ENCODE results near the gene PXYLP1.
"Not testable (repeated sequence)": the region's sequence is repeated elsewhere in the genome, so short reads cannot be mapped to it uniquely, and the experiment has no call there.

The PXYLP1 gene

DNA sequence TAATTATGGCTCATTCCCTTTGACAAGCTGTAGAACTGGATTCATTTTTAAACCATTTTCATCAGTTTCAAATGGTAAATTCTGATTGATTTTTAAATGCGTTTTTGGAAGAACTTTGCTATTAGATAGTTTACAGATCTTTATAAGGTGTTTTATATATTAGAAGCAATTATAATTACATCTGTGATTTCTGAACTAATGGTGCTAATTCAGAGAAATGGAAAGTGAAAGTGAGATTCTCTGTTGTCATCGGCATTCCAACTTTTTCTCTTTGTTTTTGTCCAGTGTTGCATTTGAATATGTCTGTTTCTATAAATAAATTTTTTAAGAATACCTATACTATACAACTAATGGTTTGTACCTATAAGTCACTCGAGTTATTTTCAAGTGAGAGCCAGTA is 62.7 kb downstream of the PXYLP1 start:
- no peak for DNase-seq (ENCODE audit: low spot score)

DNA sequence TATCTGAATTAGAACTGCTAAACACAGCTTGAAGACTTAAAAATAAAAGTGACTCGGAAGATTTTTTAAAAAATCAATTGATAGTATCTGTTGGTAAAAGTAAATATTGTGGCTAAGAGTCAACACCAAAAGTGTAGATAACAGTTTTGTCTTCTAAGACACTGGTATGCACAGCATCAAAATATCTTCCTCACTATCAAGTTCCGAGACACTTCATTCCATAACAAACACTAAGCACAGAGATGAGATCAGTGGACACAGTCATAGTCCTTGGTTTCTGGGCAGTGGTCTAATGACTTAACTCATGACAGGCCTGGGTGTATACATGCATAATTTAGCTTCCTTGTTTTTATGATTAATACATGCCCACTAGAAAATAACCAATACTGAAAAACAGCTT is 63.2 kb downstream of the PXYLP1 start:
- no peak for DNase-seq (ENCODE audit: low spot score)

DNA sequence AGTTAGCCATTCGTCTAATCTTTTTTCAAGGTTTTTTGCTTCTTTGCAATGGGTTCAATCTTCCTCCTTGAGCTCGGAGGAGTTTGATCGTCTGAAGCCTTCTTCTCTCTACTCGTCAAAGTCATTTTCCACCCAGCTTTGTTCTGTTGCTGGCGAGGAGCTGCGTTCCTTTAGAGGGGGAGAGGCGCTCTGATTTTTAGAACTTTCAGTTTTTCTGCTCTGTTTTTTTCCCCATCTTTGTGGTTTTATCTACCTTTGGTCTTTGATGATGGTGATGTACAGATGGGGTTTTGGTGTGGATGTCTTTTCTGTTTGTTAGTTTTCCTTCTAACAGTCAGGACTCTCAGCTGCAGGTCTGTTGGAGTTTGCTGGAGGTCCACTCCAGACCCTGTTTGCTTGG is 68.8 kb downstream of the PXYLP1 start:
- DNase-seq (ENCODE audit: low spot score), result not testable (repeated sequence)

DNA sequence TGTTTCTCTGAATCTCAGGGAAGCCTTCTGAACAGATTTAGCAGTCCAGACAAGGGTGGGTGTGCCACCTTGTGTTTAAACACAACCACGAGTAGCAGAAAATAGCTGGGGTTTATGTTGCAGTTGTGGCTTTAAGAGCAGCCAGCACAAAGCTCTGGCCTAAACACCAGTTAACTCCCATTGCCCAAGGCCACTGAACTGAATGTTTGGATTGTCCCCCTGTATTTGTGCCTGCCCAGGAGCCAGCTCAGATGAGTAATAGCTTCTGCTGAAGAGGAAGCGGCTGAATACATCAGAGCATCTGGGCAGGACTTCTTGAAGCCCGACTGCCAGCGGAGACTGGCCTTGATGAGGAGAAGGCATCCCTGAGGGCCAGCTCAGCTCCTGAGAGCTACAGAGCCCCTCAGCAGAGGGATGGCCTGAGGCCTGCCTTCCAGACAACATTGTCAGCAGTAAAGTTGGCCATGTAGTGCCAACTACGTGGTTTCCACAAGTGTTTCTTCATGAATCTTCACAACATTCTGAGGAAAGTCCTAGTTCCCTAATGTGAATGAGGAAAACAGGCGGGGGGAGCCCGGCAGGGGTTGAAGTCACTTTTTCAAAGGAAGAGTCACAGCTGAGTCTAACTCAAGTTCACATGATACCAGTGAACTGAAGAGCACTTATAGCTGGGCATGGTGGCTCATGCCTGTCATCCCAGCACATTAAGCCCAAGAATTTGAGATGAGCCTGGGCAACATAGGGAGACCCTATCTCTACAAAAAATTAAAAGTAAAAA is 70.9 kb downstream of the PXYLP1 start:
- DNase-seq (ENCODE audit: low spot score), result no peak

- peak; percentile 82 for DNase-seq (ENCODE audit: low spot score)
These were observed 72.0 kb downstream of the PXYLP1 start for GRCh38 chr3:141303481-141304223.

- DNase-seq (ENCODE audit: low spot score), result no peak
These were observed 73.8 kb downstream of the PXYLP1 start for GRCh38 chr3:141305436-141305835.

DNA sequence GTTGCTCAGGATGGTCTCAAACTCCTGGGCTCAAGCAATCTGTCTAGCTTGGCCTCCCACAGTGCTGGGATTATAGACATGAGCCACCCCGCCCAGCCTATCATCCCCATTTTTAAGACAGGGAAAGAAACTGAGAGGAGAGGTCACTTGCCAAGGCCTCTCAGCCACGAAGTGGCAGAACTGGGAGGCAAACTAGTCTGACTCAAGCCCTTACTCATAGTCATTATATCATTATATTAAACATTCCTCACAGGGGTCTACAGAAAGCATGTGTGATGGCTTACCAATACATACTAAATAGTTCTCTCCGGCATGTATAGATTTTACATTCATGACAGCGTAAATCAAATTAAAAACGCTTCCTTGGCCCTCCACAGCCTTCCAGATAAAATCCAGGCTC is 74.7 kb downstream of the PXYLP1 start:
- no peak for DNase-seq (ENCODE audit: low spot score)

DNA sequence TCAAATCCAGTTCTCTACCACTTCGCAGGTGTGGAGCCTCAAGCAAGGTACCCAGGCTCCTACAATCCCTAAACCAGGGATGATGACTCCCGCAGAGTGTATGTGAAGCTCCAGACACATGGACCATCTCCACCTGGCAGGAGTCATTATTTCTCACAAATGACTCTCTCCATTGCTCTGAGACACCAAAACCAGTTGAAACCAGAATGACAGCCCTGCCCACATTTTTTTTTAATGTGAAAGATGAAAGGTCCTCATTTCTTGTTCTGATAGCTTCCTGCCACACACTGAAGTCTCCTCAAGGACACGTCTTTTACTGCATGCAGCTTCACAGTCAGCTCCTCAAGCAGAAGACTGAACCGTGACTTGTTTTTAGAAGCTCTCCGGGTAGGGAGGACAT is 75.3 kb downstream of the PXYLP1 start:
- DNase-seq (ENCODE audit: low spot score), result peak; percentile 68

GRCh38 chr3:141307351-141308059 is 75.9 kb downstream of the PXYLP1 start:
- DNase-seq (ENCODE audit: low spot score), result peak; percentile 9

GRCh38 chr3:141308588-141309218 is 77.1 kb downstream of the PXYLP1 start:
- no peak for DNase-seq (ENCODE audit: low spot score)

DNA sequence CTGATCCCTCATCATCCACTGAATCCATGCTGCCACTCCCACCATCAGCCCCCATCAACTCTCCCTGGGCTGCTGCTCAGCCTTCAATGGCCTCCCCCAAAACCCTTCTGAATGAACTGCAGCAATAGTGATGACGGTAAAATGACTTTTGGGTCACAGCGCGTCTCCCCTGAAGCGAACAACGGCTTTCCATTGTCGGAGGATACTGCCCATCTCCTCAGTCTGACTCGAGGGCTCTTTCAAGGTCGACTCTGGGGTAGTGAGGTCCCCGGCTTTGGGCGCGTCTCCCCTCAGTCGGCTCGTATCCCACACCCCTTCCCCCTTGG is 79.5 kb downstream of the PXYLP1 start:
- no peak for DNase-seq (ENCODE audit: low spot score)

- DNase-seq (ENCODE audit: low spot score), result peak; percentile 98
These were observed 80.1 kb downstream of the PXYLP1 start for GRCh38 chr3:141311496-141312353.

DNA sequence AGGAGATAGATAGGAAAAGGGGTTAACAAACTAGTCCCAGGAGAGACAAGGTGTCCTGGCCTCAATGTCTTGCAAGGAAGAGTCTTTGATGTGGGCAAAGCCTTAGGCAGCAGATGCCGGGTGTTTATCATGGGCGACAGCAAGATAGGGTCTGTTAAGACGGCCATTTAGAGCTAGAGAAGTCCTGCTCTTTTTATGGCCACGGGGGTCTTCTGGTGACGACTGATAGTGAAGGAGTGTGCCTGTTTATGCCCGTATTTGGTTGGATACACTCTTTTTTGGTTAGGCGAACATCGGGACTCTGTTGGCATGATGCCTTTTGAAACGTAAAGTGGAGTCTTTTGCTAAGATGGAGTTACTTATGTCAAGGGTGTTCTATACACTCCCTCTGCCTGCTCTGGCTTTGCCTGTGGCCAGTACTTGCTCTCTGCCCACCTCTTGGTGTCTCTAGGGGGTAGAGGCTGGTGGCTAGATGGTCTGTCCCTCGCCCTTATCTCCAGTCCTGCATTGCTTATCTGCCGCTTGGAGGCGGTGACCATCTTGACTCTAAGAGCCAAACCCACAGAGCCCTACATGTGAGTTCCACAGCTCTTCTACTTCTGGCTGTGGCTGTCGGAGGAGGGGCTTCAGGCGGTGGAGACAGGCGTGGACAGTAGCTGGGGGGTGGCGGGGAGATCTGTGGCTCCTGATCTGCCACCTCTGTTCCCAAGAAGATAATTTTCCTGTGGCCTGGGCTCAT is 80.9 kb downstream of the PXYLP1 start:
- DNase-seq (ENCODE audit: low spot score), result no peak

- no peak for DNase-seq (ENCODE audit: low spot score)
These were observed 81.6 kb downstream of the PXYLP1 start for GRCh38 chr3:141313093-141313683.

DNA sequence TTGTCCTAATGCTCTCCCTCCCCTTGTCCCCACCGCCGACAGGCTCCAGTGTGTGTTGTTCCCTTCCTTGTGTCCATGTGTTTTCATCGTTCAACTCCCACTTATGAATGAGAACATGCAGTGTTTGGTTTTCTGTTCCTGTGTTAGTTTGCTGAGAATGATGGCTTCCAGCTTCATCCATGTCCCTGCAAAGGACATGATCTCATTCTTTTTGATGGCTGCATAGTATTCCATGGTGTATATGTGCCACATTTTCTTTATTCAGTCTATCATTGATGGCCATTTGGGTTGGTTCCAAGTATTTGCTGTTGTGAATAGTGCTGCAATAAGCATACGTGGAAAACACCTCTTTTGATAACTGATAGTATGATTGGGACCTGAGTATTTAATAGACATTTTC is 82.8 kb downstream of the PXYLP1 start:
- DNase-seq (ENCODE audit: low spot score), result not testable (repeated sequence)

DNA sequence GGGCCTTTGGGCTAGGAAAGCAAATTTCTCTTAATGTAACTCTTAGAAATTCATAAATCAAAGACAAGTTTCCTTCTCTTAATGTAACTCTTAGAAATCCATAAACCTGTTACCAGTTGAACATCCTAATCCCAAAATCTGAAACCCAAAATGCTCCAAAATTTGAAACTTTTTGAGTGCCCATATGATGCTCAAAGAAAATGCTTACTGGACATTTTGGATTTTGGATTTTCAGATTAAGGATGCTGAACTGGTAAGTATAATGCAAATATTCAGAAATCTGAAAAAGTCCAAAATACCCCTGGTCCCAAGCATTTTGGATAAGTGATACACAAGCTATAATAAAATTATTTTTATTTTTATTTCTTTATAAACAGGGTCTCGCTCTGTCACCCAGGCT is 85.2 kb downstream of the PXYLP1 start:
- no peak for DNase-seq (ENCODE audit: low spot score)

DNA sequence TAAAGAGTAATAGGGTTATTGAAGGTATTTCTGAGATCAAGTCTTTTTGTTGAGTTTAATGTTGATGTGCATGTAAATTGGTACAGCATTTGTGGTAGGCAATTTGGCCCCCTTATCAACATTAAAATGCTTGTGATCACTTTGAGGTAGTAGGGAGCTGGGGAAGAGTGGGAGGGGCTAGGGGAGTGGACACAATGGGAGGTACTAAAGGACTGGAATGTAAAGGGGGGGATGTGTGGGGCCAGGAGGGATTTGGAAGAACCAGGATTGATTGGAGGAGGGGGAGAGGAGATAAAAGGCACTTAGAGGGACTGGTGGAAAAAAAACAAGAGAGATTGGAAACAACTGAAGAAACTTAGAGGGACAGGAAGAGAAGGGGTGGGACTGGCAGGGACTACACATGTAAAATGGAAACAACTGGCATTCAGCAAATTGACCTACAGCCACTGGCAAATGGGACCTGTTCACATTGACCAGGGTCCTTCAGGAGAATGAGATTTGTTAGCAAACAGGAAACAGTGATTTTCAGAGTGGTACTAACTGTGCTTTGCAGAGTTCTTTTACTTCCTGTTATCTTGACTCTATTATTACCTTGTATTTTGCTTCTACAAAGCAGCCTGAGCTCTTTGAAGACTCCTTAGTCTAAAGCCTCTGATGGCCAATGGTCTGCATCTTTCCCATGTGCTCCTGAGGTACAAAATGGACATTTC is 88.9 kb downstream of the PXYLP1 start:
- DNase-seq (ENCODE audit: low spot score), result no peak

- DNase-seq (ENCODE audit: low spot score), result no peak
These were observed 89.5 kb downstream of the PXYLP1 start for GRCh38 chr3:141321109-141321497.

DNA sequence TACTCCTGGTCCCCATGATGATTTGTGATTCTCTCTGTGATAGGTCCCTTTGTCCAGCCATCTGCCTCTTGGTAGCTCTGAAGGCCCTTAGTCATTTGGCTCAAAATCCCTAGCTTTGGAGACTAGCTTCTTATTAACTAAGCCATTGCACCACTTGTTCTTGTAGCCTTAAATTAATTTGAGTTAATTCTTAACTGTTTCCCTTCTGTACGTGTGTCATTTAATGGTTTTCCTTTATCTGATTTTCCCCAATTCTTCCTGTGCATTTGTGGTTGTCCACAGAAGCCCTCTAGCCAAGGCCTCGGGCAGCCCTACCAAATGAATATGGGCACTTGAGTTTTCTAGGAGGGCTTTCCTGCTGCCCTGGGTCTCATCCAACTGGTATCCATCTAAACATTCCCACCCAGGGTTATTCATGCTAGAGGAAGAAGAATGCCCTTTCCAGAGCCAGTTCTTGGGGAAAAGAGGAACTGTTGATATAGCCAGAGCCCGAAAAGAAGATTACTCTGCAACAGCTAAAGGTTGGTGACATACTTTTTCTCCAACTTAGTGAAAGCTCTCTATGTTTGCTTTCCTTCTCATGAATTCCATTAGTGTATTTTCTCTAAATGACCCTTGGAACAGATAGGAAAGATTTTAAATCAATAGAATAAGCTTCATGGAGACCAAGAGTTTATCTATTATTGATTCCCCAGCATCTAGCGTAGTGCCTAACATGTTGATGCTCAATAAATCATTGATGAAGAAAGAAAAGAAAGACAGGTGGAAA is 92.5 kb downstream of the PXYLP1 start:
- no peak for DNase-seq (ENCODE audit: low spot score)
